NOMO-1 treated with DMSO at 0.1 percent for 48 hours (cell line): ENCODE measurements around the gene MLXIPL.
"Not testable (repeated sequence)": the region's sequence is repeated elsewhere in the genome, so short reads cannot be mapped to it uniquely, and the experiment has no call there.

Experiments used
- DNase-seq: peaks from one replicate; lab custom pipeline; 2025; ENCODE audit not compliant: unreplicated experiment; lab: John Stamatoyannopoulos, UW

Gene MLXIPL

DNA sequence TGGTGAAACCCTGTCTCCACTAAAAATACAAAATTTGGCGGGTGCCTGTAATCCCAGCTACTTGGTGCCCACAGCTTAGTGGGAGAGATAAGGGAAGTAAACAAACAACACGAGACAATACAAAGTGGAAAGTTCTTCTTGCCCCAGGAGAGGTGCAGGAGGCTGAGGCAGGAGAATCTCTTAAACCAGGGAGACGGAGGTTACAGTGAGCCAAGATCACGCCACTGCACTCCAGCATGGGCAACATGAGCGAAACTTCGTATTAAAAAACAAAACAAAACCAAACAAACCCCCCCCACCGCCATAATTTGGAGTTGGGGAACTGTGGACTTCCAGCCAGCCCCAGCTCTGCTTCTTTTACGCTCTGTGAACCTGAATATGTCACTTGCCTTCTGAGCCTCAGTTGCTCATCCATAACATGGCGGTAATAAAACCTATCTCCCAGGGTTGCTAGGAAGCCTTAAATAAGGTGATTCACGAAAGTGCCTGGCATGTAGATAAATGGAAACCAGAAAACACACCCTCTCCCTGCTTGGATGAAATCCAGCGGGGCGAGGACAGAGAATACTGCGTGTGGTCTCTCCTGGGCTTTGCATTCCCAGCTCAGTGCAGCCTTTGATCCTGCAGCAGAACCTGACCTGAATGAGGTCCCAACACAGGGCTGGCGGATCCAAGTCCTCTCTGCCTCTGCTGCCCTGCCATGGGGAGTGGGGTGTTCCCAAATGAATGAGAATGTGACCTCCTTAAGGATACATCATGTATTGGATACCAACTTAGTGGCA lies 10.2 kb downstream of the MLXIPL start:
- no peak for DNase-seq

DNA sequence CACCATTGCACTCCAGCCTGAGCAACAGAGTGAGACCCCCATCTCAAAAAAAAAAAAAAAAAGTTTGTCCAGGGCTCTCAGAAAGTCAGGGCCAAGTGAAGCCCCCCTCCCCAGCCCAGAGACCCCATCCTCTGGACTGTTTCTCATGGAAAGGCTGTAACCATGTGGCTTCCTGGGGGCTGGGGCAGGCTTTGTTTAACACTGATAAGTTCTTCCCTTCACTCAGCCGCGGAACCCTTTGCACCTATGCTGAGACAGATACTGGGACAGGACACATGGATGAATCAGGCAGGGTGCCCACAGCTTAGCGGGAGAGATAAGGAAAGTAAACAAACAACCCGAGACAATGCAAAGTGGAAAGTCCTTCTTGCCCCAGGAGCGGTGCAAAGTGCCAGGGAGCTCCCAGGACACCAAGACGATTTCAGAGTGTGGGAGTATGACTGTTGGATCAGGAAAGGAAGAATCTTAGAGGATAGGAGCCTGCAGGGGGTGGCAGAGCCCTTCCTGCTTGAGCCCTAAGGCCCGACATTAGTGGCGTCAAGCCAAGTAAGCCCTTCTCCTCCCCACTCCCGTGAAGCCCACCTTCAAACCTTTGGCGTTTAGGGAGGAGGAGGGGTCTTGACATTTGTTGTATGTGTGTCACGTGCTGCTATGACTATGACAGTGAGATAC lies 11.6 kb downstream of the MLXIPL start:
- DNase-seq: no peak

DNA sequence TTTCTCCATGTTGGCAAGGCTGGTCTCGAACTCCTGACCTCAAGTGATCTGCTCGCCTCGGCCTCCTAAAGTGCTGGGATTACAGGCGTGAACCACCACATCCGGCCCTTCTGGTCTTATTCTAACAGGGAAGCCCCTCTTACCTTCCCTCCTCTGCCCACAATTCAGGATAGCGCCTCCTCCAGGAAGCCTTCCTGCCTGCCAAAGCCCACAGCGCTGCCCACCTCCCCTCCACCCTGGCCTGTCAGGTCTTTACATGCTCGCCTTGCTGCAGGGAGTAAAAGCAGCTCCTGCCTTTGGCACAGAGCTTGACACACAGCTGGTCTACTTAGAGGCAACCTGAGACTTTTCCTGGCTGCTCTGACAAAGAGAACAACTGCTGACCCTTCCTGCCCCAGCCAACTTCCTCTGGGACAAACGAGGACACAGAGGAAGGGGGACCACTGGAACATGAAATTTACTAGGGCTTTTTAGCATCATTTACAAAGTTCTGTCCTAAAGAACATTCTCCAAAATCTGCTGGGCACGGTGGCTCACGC lies 13.2 kb downstream of the MLXIPL start:
- DNase-seq: no peak

- no peak for DNase-seq
These were observed 14.2 kb downstream of the MLXIPL start for GRCh38 chr7:73610105-73610504.

GRCh38 chr7:73607692-73607983 lies 16.7 kb downstream of the MLXIPL start:
- DNase-seq: not testable (repeated sequence)

DNA sequence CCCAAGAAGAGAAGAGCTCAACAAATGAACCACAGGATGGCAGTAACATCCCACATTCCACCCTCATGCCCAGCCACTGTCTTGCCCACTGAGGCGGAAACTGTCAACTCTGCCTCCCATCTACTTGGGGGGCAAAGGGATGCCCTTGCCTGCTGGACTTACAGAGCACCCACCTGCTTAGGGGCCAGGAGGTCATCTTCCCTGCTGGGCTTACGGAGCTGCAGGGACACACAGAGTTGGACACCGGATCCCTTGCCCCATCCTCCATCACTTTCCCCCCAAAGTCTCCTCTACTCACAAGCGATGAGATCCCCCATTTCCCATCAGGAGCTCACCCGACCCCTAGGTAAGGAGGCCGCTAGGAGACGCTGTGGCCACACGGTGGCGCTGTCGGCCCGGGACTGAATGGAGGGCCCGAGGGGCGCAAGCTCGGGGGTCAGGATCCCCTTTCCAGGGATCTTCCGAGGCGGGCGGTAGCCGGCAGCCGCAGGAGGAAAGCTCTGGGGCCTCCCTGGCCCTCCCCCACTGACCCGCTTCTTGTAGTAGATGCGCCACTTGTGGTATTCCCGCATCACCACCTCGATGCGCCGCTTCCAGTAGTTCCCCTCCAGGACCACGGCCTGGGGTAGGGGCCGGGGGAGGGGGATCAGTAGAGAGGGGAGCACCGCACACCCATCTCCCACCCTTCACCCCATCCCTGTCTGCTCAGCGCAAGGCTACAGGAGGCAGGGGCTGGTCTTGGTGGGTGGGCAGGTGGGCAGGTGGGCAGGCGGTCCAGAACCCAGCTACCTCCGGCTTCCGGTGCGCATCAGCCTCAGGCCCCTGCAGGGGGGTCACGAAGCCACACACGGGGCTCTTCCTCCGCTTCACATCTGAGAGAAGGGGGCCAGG lies 17.3 kb downstream of the MLXIPL start:
- DNase-seq: peak; percentile 59

DNA sequence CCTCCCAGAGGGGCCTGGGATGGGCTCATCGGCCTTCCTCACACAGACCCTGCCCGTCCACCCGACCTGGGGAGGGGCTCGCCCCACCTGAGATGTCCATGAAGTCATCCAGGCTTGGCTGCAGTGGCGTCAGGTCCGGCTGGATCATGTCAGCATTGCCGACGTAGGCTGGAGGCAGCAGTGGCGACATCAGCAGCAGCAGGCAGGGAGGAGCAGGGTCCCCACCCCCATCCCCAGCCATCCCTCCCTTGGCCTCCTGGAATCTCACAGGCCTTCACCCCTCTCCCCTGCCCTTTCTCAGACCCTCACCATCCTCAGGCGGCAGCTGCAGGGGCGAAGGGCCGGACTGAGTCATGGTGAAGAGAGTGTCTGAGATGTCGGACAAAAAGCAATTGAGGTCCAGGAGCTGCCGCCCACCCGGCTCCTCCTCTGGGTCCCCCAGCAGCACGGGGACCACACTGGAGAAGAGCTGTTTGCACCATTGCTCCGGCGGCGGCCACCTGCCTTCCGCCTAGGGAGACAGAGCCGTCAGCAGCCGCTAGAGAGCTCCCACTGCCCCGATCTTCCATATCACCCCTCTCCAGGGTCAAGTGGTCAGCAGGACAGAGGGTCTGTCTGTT lies 18.6 kb downstream of the MLXIPL start:
- no peak for DNase-seq

DNA sequence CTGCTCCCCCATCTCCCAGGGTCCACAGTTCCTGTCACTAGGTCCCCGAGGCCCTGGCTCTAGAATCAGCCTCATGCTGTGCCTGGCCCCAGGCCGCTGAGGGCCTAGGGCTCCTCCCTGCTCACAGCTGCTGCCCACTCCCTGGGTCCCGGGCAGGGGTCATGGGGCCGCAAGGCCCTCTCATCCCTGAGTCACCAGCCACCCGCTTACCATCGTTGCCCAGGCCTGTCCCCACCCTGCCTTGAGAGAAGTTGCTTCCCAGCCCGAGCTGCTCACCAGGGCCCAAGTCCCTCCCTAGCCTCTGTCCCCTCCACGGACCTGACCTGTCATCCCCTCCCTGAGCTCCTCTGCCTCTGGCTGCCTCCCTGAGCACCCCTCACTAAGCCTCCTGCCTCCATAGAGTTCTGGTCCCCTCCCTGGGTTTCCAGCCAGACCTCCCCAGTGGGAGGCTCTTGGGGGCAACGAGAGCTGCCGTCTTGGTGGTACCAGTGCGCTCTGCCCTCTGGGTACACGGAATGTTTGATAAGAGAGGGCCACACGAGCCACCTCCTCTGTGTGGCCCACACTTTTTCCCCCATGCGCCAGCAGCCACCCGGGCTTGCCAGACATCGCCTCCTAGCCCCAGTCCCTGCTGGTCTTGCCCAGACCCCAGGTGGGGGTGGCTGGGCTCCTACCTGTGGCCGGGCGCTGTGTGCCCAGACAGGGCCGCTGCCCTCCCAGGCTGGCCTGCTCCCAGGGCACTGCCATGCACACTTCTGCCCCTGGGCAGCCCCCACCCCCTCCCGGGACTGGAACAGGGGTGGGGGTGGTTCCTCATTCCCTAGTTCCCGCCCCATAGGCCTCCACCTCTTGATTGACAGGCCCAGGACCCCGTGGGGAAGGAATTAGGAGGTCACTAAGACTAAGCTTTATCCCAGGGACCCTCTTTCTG lies 21.3 kb downstream of the MLXIPL start:
- DNase-seq: no peak

GRCh38 chr7:73599916-73600315 lies 24.4 kb downstream of the MLXIPL start:
- DNase-seq: no peak

DNA sequence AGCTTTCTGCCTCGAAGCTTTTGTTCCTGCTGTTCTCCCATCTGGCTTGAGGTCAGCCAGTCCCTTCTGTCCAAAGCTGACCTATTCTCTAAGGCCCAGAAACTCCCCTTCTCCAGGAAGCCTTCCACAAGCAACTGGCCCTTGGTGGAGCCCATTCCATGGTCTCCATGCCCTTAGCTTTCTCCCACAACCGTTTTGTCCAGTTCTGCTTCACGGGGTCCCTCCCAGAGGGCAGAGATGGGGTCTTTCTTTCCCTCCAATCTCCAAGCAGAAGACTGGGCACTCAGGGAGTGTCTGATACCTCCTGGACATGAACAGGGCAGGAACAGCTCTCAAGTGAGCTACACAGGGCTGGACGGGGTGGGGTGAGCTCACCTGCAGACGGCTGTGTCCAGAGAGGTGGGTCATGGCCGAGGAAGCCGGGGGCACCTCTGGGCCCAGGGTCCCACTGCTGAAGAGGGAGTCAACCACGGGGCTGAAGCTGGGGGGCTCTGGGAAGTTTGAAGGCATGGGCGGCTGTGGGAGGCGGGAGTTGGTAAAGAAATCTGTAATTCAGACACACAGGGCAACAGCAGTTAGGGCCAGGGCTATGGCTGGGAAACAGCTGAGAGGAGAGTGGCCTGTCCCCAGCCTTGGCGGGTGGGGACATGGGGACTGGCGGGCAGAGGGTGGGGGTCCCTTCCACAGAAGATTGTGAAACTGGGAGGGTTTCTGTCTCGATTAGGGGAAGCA lies 25.0 kb downstream of the MLXIPL start:
- no peak for DNase-seq

- DNase-seq: no peak
These were observed 26.1 kb downstream of the MLXIPL start for GRCh38 chr7:73597978-73598782.

- no peak for DNase-seq
These were observed 27.9 kb downstream of the MLXIPL start for GRCh38 chr7:73596191-73597065.

DNA sequence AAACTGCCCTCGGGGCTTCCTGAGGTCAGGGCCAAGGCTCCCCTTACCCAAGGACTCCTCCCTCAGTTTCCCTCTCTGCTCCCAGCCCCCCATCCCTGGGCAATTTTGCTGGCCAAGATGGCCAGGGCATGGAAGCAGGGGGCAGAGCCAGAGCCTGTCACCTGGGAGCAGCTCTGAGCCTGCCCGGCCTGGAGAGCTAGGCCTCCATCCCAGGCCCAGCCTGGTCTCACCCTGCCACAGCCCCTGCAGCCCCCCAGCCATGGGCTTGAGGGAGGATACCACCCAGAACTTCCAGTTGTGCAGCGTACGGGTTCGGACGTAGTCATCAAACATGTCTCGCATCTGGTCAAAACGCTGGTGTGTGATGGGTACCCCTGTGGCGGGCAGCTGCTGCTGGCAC lies 29.0 kb downstream of the MLXIPL start:
- no peak for DNase-seq

GRCh38 chr7:73593207-73594045 lies 30.9 kb downstream of the MLXIPL start:
- no peak for DNase-seq

GRCh38 chr7:73586911-73587310 lies 37.4 kb downstream of the MLXIPL start:
- no peak for DNase-seq

- DNase-seq: no peak
These were observed 39.1 kb downstream of the MLXIPL start for GRCh38 chr7:73585196-73585595.
